Effector CD4-positive, alpha-beta T cell (primary cell): ENCODE results near the gene POU5F1.
"Not testable (repeated sequence)": the region's sequence is repeated elsewhere in the genome, so short reads cannot be mapped to it uniquely, and the experiment has no call there.

Experiments
- DNase-seq: peaks from one replicate; pipeline ENCODE4 v3.0.0-alpha.2; 2020

POU5F1 gene

GRCh38 chr6:31165064-31165832, 5.2 kb downstream of the POU5F1 start:
- not testable (repeated sequence) for DNase-seq

DNA sequence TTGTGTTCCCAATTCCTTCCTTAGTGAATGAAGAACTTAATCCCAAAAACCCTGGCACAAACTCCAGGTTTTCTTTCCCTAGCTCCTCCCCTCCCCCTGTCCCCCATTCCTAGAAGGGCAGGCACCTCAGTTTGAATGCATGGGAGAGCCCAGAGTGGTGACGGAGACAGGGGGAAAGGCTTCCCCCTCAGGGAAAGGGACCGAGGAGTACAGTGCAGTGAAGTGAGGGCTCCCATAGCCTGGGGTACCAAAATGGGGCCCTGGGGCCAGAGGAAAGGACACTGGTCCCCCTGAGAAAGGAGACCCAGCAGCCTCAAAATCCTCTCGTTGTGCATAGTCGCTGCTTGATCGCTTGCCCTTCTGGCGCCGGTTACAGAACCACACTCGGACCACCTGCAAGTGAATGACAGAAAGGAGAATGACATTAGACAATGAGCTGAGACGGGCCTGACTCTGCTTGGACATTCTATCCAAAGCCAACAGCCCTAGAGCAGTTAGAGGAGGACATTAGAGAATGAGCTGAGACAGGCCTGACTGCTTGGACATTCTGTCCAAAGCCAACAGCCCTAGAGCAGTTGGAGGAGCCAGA, 5.9 kb downstream of the POU5F1 start:
- DNase-seq, result not testable (repeated sequence)

GRCh38 chr6:31163922-31164321, 6.6 kb downstream of the POU5F1 start:
- DNase-seq, result no peak

DNA sequence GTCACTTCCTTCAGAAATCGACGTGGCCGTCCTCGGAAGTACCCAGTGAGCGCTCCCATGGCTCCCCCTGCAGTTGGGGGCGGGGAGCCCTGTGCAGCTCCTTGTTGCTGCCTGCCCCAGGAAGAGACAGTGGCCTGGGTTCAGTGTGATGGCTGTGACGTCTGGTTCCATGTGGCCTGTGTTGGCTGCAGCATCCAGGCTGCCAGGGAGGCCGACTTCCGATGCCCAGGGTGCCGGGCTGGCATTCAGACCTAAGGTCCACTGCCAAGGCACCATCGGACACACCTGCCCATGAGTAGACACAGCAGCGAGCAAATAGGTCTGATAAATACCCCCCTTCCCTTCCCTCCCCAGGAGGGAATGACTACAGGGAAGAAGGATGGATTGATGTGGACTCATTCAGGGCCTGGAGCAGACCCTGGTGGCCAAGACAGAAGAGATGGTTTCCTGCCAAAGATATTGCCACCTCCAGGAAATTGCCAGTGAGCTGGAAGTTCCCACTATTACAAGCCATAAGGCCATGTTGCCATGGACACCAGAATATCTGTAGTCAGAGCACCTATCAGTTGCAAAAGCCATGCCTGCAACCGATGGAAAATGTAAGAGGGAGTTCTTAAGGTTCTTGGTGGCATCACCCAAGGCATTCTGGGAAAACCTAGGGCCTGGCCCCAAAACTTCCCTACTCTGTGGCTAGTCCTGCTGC, 7.9 kb downstream of the POU5F1 start:
- DNase-seq, result no peak

GRCh38 chr6:31161216-31162126, 9.0 kb downstream of the POU5F1 start:
- no peak for DNase-seq

- no peak for DNase-seq
These were observed 11.3 kb downstream of the POU5F1 start for GRCh38 chr6:31158863-31159855.

- DNase-seq, result peak; percentile 99
These were observed 12.2 kb downstream of the POU5F1 start, which contains the start of gene TCF19 for GRCh38 chr6:31158140-31158862. TCF19 (plus strand) TSS chr6:31158589; CDS start chr6:31159470, 881 bp downstream.

DNA sequence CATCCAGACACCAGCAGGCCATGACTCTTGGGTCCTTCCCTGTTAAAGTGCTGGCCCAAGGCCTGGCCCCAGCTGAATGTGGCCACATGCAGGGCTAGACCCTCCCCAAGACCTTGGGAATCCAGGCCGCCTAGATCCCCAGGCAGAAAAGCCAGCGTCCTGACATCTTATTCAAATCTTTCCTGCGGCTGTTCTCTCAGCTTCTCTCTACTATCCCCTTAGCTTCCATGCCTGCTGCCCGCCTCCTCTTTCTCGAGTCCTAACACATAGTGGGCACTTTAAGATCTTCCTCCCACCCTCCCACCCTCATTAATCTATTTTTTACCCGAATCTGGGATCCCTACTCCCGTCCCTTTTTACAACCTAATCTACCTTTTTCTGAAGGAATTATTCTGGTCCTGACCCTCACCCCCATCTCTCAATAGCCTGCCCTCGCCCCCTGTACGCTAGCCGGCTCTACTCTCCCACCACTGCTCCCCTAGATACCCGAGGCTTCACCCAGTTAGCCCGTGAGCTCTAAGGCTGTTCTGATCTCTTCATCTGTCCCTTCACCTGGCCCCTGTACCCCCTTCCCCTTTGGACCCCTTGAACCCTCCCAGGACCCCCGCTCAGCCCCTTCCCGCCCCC, 12.9 kb downstream of the POU5F1 start, which contains the start of gene CCHCR1:
Gene CCHCR1 (minus strand): TSS at position 290 of the 627 bp plus-strand sequence. CDS start 202 bp downstream, at position 88.
- DNase-seq, result no peak

- DNase-seq, result no peak
These were observed 13.8 kb downstream of the POU5F1 start for GRCh38 chr6:31156641-31157040.

GRCh38 chr6:31154436-31154835, 16.0 kb downstream of the POU5F1 start:
- no peak for DNase-seq

GRCh38 chr6:31152781-31153180, 17.7 kb downstream of the POU5F1 start:
- no peak for DNase-seq

DNA sequence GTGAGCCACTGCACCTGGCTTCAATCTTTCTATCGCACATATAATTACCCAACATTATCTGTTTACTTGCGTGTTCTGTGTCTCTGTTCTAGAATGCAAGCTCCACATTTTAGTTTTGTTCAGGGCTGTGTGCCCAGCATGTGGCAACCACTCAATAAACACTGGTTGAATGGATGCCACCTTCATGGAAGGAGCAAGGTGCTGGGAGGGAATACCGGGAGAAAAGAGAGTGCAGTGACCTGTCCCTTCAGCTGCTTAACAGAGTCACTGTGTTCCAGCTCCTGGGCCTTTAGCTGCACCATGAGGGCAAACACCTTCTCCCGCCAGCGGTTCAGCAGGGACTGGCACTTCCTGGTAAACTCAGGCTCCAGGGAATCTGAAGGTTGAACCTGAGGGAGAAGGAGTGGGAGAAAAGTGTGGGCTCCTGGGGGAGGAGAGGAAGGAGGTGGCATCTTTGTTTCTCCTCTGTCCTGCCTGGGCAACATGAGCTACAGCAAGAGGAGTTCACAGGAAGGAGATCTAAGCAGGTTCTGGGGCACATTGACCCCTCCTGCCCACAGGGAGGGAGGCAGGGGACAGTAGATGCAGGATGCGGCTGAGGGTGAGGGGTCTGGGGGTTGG, 20.5 kb downstream of the POU5F1 start:
- no peak for DNase-seq

DNA sequence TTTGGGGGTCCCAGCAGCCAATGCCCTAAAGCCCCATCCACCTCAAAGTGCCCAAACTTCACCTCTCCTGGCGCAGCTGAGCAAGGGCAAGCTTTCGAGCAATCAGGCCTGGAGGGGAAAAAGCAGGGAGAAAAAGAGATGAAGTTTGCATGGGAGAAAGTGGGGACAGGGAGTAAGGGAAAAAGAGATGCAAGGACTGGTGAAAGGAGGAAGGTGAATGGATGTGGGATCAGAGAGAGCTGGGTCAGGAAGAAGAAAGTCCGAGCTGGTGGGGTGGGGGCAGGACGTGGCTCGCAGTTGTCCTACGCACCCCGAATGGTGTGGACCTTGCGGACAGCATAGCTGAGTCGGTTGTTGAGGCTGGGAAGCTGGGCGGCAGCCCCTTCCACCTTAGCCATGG, 25.1 kb downstream of the POU5F1 start:
- no peak for DNase-seq

- no peak for DNase-seq
These were observed 25.5 kb downstream of the POU5F1 start for GRCh38 chr6:31144970-31145340.

DNA sequence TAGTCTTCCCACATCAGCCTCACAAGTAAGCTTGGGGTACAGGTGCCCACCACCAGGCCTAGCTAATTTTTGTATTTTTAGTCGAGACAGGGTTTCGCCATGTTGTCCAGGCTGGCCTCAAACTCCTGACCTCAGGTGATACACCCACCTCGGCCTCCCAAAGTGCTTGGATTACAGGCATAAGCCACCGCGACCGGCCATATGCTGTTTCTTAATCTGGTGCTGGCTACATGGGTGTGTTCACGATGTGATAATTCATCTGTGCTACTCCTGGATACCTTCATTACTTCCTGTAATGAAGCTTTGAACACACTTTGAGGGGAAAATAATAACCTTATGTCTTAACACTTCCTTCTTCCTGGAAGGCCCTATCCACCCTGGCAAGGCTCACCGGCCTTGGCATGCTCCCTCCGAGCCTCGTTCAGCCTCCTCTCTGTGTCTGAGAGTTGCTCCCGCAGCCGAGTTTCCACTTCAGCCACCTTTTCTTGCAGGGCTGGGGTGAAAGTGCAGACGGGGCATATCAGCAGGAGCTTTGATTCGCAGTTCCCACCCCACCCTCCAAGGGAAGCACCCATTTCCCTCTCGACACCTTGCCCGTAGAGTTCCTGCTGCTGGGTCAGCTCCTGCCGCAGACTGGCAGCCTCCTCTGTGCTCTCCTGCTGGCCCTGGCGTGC, 26.0 kb downstream of the POU5F1 start:
- DNase-seq, result no peak

- DNase-seq, result no peak
These were observed 27.3 kb downstream of the POU5F1 start for GRCh38 chr6:31143148-31143547.

GRCh38 chr6:31142361-31142761, 28.1 kb downstream of the POU5F1 start:
- no peak for DNase-seq

- DNase-seq, result no peak
These were observed 29.8 kb downstream of the POU5F1 start for GRCh38 chr6:31140643-31141042.

DNA sequence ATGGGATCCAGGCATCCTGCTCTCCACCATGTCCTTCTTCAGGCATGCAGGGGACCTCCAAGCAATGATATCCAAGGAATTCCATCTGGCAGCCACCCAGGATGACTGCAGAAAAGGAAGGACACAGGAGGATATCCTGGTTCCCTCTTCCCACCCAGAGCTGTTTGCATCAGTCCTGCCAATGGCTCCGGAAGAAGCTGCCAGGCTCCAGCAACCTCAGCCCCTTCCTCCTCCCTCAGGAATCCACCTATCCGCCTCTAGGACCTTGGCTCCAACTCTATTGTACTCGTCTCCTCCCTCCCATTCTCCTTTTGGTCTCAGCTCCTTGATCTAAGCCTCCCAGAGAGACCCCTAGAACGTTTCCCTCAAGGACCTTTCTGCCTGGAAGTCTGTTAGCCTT, 30.9 kb downstream of the POU5F1 start:
- DNase-seq, result no peak
